HG03060 (cell line): ENCODE results near the gene SLC12A5.

Experiments
- ATAC-seq: cut with Tn5 transposase; IDR thresholded peaks from one replicate; pipeline ENCODE4 v1.9.1; 2021; ENCODE audit warnings: low read depth, moderate number of reproducible peaks; ENCODE audit not compliant: unreplicated experiment

SLC12A5 gene

DNA sequence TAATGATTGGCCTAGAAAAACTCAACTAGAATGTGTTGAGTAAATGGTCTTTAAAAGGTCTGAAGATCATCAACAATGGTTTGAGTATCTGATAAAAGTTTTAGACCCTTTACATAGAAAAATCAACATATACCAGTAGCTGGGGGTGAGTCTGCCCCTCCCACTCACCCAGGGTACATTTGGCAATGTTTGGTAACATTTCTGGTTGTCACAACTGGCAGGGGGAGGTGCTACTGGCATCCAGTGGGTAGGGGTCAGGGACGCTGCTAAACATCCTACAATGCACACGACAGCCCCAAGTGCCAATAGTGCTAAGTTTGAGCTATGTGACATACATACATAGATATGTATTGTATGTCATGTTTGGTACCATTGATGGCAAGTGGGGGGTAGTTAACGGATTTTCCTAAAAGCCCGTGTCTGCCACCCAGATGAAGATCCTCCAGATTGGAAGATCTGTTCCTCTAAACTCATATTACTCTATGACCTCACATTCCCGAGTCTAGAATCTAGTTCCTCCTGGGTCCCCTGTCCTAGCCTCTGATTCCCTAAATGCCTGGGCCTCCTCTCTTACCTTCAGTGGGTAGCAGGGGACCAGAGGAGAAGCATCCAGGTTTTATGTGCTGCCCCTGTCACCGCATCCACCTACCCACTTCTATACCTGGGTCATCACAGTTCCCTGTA lies 22.9 kb upstream of the SLC12A5 start:
- ATAC-seq = no peak

GRCh38 chr20:46006964-46007363 lies 22.1 kb upstream of the SLC12A5 start:
- ATAC-seq = no peak

DNA sequence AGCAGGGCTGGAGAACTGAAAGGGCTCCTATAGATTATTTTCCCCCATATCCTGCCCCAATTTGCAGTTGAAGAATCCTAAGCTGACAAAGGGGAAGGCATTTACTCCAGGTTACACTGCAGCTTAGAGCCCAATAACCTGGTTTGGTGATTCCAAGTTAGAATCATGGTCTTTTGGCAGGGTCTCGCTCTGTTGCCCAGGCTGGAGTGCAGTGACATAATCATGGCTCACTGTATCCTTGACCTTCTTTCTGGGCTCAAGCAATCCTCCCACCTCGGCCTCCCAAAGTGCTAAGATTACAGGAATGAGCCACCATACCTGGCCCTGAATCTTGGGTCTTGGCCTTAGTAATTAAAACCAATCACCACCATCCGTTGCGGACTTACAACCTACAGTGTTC lies 21.3 kb upstream of the SLC12A5 start:
- no peak for ATAC-seq

DNA sequence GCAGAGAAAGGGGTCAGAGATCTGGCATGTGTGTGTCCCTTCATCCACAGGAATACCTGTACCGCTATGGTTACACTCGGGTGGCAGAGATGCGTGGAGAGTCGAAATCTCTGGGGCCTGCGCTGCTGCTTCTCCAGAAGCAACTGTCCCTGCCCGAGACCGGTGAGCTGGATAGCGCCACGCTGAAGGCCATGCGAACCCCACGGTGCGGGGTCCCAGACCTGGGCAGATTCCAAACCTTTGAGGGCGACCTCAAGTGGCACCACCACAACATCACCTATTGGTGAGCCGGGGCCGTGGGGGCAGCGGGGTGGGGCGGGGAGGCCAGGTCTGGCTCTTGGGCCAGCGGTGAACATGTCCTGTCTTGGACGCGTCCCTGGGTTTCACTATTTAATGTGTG lies 19.2 kb upstream of the SLC12A5 start:
- ATAC-seq = no peak

GRCh38 chr20:46010491-46011391 lies 18.3 kb upstream of the SLC12A5 start:
- no peak for ATAC-seq

DNA sequence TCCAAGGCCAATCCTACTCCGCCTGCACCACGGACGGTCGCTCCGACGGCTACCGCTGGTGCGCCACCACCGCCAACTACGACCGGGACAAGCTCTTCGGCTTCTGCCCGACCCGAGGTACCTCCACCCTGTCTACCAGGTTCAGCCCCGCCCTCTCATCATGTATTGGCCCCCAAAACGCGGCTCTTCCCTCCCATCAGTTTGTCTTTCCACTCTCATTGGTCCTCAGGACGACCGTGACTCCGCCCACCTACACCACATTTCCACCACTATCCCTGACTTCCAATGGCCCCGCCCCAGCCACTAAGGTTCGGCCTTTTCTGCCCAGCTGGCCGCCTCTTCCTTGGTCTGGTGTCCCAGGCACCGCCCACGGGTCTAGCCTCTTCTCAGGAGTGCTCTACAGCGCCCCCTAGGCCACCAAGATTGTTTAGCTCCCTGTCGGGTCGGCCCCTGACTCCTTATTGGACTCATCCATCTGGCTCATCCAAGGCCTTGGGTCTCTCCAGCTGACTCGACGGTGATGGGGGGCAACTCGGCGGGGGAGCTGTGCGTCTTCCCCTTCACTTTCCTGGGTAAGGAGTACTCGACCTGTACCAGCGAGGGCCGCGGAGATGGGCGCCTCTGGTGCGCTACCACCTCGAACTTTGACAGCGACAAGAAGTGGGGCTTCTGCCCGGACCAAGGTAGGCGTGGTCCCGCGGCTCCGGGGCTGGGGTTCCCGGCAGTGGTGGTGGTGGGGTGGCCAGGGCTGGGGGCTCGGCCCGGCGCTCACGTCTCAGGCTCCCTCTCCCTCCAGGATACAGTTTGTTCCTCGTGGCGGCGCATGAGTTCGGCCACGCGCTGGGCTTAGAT lies 17.2 kb upstream of the SLC12A5 start:
- no peak for ATAC-seq

DNA sequence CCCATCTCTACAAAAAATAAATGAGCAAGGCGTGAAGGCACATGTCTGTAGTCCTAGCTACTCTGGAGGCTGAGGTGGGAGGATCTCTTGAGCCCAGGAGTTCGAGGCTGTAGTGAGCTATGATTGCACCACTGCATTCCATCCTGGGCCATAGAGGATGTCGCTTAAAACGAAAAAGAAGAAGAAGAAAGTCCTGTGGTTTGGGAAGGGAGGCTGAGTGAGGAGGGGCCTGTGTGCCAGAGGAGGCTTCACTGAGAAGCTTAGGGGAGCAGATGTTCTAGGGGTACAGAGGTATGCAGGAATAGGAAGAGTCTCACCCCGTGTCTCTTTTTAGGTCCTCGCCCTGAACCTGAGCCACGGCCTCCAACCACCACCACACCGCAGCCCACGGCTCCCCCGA lies 16.1 kb upstream of the SLC12A5 start:
- ATAC-seq = no peak

DNA sequence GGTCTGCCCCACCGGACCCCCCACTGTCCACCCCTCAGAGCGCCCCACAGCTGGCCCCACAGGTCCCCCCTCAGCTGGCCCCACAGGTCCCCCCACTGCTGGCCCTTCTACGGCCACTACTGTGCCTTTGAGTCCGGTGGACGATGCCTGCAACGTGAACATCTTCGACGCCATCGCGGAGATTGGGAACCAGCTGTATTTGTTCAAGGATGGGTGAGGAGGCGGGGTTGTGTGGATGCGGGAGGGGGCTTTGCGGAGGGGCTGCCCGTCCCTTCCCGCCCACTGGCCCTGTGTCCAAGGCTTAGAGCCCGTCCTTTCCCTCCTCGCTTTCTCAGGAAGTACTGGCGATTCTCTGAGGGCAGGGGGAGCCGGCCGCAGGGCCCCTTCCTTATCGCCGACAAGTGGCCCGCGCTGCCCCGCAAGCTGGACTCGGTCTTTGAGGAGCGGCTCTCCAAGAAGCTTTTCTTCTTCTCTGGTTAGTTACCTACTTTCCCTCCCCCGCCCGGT lies 15.6 kb upstream of the SLC12A5 start:
- no peak for ATAC-seq

DNA sequence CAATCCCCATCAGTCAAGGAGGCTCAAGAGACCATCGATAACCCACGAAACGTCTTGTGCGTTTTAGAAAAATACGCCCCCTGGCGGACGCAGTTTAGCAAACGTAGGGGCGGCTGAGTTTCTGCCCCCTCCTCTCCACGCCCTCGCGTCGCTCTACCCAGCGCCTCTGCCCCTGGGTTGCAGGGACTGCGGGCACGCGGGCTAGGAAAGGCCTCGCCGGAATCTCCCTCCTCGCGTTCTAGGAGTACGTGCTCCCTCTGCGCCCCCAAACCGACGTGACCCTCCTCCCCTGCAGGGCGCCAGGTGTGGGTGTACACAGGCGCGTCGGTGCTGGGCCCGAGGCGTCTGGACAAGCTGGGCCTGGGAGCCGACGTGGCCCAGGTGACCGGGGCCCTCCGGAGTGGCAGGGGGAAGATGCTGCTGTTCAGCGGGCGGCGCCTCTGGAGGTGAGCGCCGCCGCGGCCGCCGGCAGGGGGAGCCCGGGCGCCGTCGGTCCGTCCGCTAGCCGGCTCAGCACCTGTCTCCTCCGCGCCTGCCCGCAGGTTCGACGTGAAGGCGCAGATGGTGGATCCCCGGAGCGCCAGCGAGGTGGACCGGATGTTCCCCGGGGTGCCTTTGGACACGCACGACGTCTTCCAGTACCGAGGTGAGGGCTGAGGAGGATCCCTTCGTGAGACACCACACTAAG lies 15.0 kb upstream of the SLC12A5 start:
- ATAC-seq = no peak

DNA sequence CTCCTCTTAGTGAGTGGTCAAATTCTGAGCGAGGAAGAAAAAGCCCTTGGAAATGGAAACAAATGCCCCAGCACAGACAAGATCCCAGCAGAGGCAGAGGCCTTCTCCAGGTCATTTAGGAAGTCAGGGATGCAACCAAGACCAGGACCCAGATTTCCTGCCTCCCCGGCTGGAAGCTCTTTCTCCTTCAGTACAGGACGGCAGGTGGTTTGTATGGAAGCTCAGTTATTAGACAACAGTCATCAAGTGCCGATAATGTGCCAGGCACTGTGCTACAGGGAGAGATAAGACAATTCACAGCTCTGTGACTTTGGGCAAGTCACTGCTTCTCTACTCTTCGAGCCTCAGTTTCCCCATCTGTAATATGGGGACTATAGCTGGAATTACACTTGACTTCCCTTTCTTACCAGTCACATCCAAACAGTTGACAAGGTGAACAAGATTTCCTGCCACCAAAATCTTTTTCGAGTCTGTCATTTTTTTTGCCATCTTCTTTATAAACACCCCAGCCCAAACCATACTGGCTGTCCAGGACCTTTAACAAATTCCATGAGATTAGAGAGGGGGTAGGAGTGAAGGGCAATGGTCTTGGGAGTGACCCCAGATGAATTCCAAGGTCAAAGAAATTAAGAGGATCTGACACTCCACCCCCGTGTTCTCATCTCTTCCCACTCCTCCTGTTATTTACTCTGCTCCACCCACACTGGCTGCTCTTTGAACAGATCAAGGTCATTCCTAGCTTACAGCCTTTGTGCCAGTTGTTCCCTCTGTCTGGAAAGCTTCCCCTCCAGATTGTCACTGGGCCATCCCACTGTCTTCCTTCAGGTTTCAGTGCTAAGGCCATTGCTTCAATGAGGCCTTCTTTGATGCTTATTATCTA lies 14.3 kb upstream of the SLC12A5 start:
- no peak for ATAC-seq

DNA sequence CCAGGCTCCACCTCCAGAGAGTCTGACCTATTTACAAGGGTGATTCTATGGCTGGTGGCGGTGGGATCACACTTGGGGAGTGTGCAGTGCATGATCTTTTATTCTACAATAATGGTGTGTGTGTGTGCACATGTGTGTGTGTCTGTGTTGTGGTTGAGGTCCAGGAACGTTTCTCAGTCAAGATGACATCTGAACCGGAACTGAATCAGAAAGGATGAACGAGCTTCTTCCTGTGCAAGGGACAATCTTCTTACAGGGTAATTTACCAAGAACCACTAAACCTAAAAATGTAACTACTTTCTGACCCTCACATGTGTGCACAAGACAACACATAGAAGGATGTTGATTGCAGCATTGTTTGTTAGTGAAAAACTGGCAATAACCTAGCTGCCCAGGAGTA lies 11.7 kb upstream of the SLC12A5 start:
- ATAC-seq = no peak

GRCh38 chr20:46018112-46018511 lies 10.9 kb upstream of the SLC12A5 start:
- ATAC-seq = no peak

DNA sequence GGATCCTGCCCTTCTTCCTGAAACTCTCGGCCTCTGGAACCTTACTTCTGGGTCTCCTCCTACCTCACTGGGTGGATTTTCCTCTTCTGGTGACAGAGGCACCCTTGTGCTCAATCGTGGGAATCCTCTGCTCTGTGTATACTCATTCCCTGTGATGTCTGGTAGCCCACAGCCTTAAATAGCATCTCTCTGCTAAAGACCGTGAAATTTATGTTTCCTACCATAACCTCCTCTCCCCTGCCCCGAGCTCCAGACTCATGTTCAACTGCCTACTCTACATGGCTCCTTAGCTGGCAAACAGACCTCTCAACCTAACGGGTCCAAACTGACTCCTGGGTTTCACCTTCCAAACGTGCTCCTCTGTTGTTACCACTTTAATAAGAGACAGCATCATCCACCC lies 10.4 kb upstream of the SLC12A5 start:
- ATAC-seq = no peak

DNA sequence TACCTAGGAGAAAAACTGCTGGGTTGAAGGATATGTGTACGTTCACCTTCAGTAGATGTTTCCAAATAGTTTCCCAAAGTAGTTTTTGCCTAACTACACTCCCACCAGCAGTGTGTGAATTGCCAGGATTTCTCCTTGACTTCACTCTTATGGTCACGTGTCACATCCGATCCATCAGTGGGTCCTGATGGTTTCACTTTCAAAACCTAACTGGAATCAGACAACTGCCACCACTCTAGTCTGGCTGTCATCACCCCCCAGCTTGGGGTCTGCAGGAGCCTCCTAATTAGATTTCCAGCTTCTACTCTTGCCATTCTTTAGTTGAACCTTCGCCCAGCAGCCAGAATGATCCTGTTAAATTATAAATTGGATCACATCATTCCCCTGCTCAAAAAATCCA lies 8.5 kb upstream of the SLC12A5 start:
- ATAC-seq = no peak

GRCh38 chr20:46021361-46022359 lies 7.4 kb upstream of the SLC12A5 start:
- ATAC-seq = no peak

- ATAC-seq = no peak
These were observed 6.4 kb upstream of the SLC12A5 start for GRCh38 chr20:46022411-46023147.

GRCh38 chr20:46023148-46023484 lies 5.9 kb upstream of the SLC12A5 start:
- no peak for ATAC-seq

DNA sequence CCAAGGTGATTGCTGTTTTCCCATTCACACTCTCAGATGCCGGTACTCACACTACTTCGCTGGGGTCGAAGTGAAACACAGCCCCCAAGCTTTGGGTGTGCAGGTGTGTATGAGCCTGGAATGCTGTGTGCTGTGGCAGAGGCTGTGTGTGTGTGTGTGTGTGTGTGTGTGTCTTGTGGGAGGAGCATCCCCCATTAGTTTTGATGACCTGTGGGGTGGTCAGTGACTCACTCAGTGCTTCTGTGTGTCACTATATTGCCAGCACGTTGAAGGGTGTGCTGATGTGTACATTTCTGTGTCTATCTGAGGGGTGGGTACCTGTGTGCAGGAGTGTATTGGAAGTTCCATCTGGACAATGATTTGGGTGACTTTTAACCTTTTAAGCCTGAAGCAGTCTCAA lies 5.0 kb upstream of the SLC12A5 start:
- ATAC-seq = no peak
